SK-N-SH treated with all-trans-retinoic acid at 6 μM for 48 hours (cell line): Measurements from ENCODE around the gene SYNE2.

Experiments
- ARNTL ChIP-seq: fragments of 450-650 bp; formaldehyde crosslinking; IDR thresholded peaks from 2 replicates; pipeline ENCODE4 v1.5.0; 2020; ENCODE audit warnings: low read depth, mild to moderate bottlenecking, moderate library complexity, borderline replicate concordance
- CREB5 ChIP-seq: fragments of 250-450 bp; sonication (Bioruptor Pico); IDR thresholded peaks from 2 replicates; pipeline ENCODE4 v1.5.1; 2020; ENCODE audit warnings: low read depth, mild to moderate bottlenecking, moderate library complexity
- CSRNP3 ChIP-seq: fragments of 250-450 bp; sonication (Bioruptor Pico); IDR thresholded peaks from 2 replicates; pipeline ENCODE4 v1.5.1; 2021; ENCODE audit warnings: mild to moderate bottlenecking, moderate library complexity
- ESRRG ChIP-seq: fragments of 250-450 bp; sonication (Bioruptor Pico); IDR thresholded peaks from 2 replicates; pipeline ENCODE4 v1.6.1; 2021; ENCODE audit warnings: mild to moderate bottlenecking
- PATZ1 ChIP-seq: fragments of 250-450 bp; sonication (Bioruptor Pico); IDR thresholded peaks from 2 replicates; pipeline ENCODE4 v1.8.0; 2020; ENCODE audit warnings: mild to moderate bottlenecking, moderate library complexity, borderline replicate concordance
- PPARA ChIP-seq: fragments of 250-450 bp; sonication (Bioruptor Pico); IDR thresholded peaks from 2 replicates; pipeline ENCODE4 v1.5.0; 2020; ENCODE audit warnings: mild to moderate bottlenecking, borderline replicate concordance
- RARB ChIP-seq: fragments of 250-450 bp; sonication (Bioruptor Pico); IDR thresholded peaks from 2 replicates; pipeline ENCODE4 v1.8.0; 2021; ENCODE audit warnings: mild to moderate bottlenecking, moderate library complexity
- SNAI2 ChIP-seq: fragments of 250-450 bp; sonication (Bioruptor Pico); IDR thresholded peaks from 2 replicates; pipeline ENCODE4 v1.5.0; 2020; ENCODE audit warnings: mild to moderate bottlenecking, moderate library complexity
- TOX ChIP-seq: fragments of 250-450 bp; sonication (Bioruptor Pico); IDR thresholded peaks from 2 replicates; pipeline ENCODE4 v1.8.0; 2021; ENCODE audit warnings: mild to moderate bottlenecking, moderate library complexity, borderline replicate concordance
- ZFP3 ChIP-seq: fragments of 250-450 bp; sonication (Bioruptor Pico); IDR thresholded peaks from 2 replicates; pipeline ENCODE4 v1.5.0; 2020; ENCODE audit warnings: mild to moderate bottlenecking, moderate library complexity
- ZFP30 ChIP-seq: fragments of 450-650 bp; formaldehyde crosslinking; IDR thresholded peaks from 2 replicates; pipeline ENCODE4 v1.5.0; 2022; ENCODE audit warnings: mild to moderate bottlenecking, moderate library complexity
- ZNF70 ChIP-seq: fragments of 450-650 bp; formaldehyde crosslinking; IDR thresholded peaks from 2 replicates; pipeline ENCODE4 v1.5.0; 2020; ENCODE audit warnings: mild to moderate bottlenecking, moderate library complexity

- TF ChIP-seq ZFP3 (CRISPR knock-in tag) (no peak), ARNTL (CRISPR knock-in tag) (no peak), ZNF70 (CRISPR knock-in tag) (no peak), SNAI2 (CRISPR knock-in tag) (no peak), CREB5 (no peak), PATZ1 (CRISPR knock-in tag) (no peak), RARB (CRISPR knock-in tag) (no peak), TOX (CRISPR knock-in tag) (no peak), CSRNP3 (CRISPR knock-in tag) (no peak), ESRRG (no peak), PPARA (CRISPR knock-in tag) (no peak), ZFP30 (CRISPR knock-in tag) (no peak)
Observed at GRCh38 chr14:64196056-64196455, 343.3 kb downstream of the SYNE2 start.
